HCT116 (cell line): ENCODE results near the gene SLC25A45. TPM values are rescaled to one million over a fixed set of nuclear protein-coding genes. Genes with fewer than 3 reads are reported as not detected.

Experiments used
- ATAC-seq: fragments of 200-7000 bp; cut with Tn5 transposase; 2 replicates; pipeline ENCODE4 v1.9.1; 2020; ENCODE audit warnings: mild to moderate bottlenecking, moderate library complexity
- BruUV-seq: library from RNA; stranded (reverse); fragments of 400-500 nt; replicated peaks from 2 replicates; lab custom pipeline; 2021; lab: Mats Ljungman, UMichigan
- CTCF ChIA-PET: fragments of 300-600 bp; sonication (Branson Sonifier 250); formaldehyde crosslinking; loops from one replicate; lab custom pipeline; 2021; ENCODE audit warnings: antibody characterized with exemption; lab: Charles Lee
- POLR2A ChIA-PET: fragments of 300-600, 350-600 bp; sonication (Branson Sonifier 250); formaldehyde crosslinking; loops from one replicate; lab custom pipeline; 2021; ENCODE audit warnings: antibody characterized with exemption; lab: Charles Lee
- RAD21 ChIA-PET, 2 experiments: fragments of 300-600 bp; sonication (Branson Sonifier 250); formaldehyde crosslinking; loops; one replicate each; lab custom pipeline; 2023; ENCODE audit warnings: low total read pairs in 2 of 2; ENCODE audit not compliant: uncharacterized antibody in 2 of 2, unreplicated experiment in 2 of 2, low non-redundant PET in 1 of 2; lab: Charles Lee
- DNase-seq: peaks from one replicate; pipeline ENCODE4 v3.0.0-alpha.2; 2010; ENCODE audit warnings: low read depth, low spot score
- H2AFZ ChIP-seq: fragments of 200-600 bp; shearing (Covaris generic), sonication (generic); 2 replicates; pipeline ENCODE4 v1.6.1; 2017; ENCODE audit warnings: low read depth, mixed run types, mixed read lengths, antibody characterized with exemption, low read length; ENCODE audit not compliant: poor library complexity, severe bottlenecking
- H3K27ac ChIP-seq: 2 replicates; pipeline ENCODE4 v1.5.1; 2012; ENCODE audit warnings: low read depth, low read length
- H3K27me3 ChIP-seq: fragments of 200-600 bp; sonication (generic); 2 replicates; pipeline ENCODE4 v1.6.1; 2016; ENCODE audit warnings: mixed run types, low read length, mixed read lengths; ENCODE audit not compliant: insufficient read depth
- H3K36me3 ChIP-seq, 2 experiments: fragments of 200-500 bp in 1 of 2; fragments of 200-600 bp in 1 of 2; sonication (Bioruptor generic) in 1 of 2; sonication (generic) in 1 of 2; 2 replicates each; pipeline versions ENCODE4 v1.5.1 to v1.6.1; 2014 to 2016; ENCODE audit warnings: low read length in 2 of 2, inconsistent platforms in 1 of 2, mixed read lengths in 1 of 2, mixed run types in 1 of 2; ENCODE audit not compliant: insufficient read depth in 2 of 2, control insufficient read depth in 1 of 2
- H3K4me1 ChIP-seq, 2 experiments: fragments of 200-600 bp in 1 of 2; sonication (generic) in 1 of 2; 2 replicates each; pipeline versions ENCODE4 v1.5.1 to v1.6.1; 2012 to 2017; ENCODE audit warnings: low read length in 2 of 2, inconsistent platforms in 1 of 2, mild to moderate bottlenecking in 1 of 2, mixed read lengths in 1 of 2, mixed run types in 1 of 2, moderate library complexity in 1 of 2; ENCODE audit not compliant: insufficient read depth in 2 of 2, control insufficient read depth in 1 of 2
- H3K4me2 ChIP-seq: fragments of 200-600 bp; sonication (generic); 2 replicates; pipeline ENCODE4 v1.6.1; 2017; ENCODE audit warnings: mixed run types, low read length, mixed read lengths
- H3K4me3 ChIP-seq, 2 experiments: fragments of 200-600 bp in 1 of 2; sonication (generic) in 1 of 2; replicated peaks in 1 of 2; 2 replicates each; pipeline ENCODE4 v1.5.1; 2011 to 2016; ENCODE audit warnings: low read length in 2 of 2, control low read depth in 1 of 2, low read depth in 1 of 2, mild to moderate bottlenecking in 1 of 2, mixed read lengths in 1 of 2, mixed run types in 1 of 2
- H3K79me2 ChIP-seq: fragments of 200-600 bp; sonication (generic); 2 replicates; pipeline ENCODE4 v1.6.1; 2017; ENCODE audit warnings: mild to moderate bottlenecking, mixed run types, low read length, moderate library complexity, mixed read lengths; ENCODE audit not compliant: insufficient read depth
- H3K9ac ChIP-seq: fragments of 200-600 bp; sonication (generic); 2 replicates; pipeline ENCODE4 v1.6.1; 2016; ENCODE audit warnings: low read length, mixed read lengths
- H3K9me2 ChIP-seq: fragments of 200-600 bp; sonication (generic), shearing (Covaris generic); 2 replicates; pipeline ENCODE4 v1.6.1; 2017; ENCODE audit warnings: mixed run types, mild to moderate bottlenecking, moderate library complexity; ENCODE audit not compliant: insufficient read depth
- H3K9me3 ChIP-seq, 2 experiments: fragments of 200-500 bp in 1 of 2; fragments of 200-600 bp in 1 of 2; sonication (Bioruptor generic) in 1 of 2; sonication (generic) in 1 of 2; 2 replicates each; pipeline ENCODE4 v1.6.1; 2014 to 2017; ENCODE audit warnings: low read length in 2 of 2, mixed read lengths in 2 of 2, inconsistent platforms in 1 of 2, low read depth in 1 of 2, mild to moderate bottlenecking in 1 of 2, mixed run types in 1 of 2, moderate library complexity in 1 of 2; ENCODE audit not compliant: control insufficient read depth in 1 of 2, insufficient read depth in 1 of 2
- H4K20me1 ChIP-seq: fragments of 200-600 bp; sonication (generic), shearing (Covaris generic); 2 replicates; pipeline ENCODE4 v1.6.1; 2017; ENCODE audit warnings: mixed run types, mild to moderate bottlenecking, moderate library complexity; ENCODE audit not compliant: insufficient read depth
- CEBPB ChIP-seq: IDR thresholded peaks from 2 replicates; pipeline ENCODE4 v1.6.1; 2012; ENCODE audit warnings: low read depth
- ELF1 ChIP-seq: IDR thresholded peaks from 2 replicates; pipeline ENCODE4 v1.6.1; 2012; ENCODE audit warnings: low read depth, borderline replicate concordance
- JUND ChIP-seq: IDR thresholded peaks from 2 replicates; pipeline ENCODE4 v1.6.1; 2012
- POLR2AphosphoS5 ChIP-seq: IDR thresholded peaks from 2 replicates; pipeline ENCODE4 v1.6.1; 2011; ENCODE audit warnings: mild to moderate bottlenecking, low read depth, low read length, moderate library complexity
- RAD21 ChIP-seq: IDR thresholded peaks from 2 replicates; pipeline ENCODE4 v1.6.1; 2012; ENCODE audit warnings: low read depth, mild to moderate bottlenecking
- SIN3A ChIP-seq: IDR thresholded peaks from 2 replicates; pipeline ENCODE4 v1.6.1; 2012; ENCODE audit warnings: low read depth
- SP1 ChIP-seq: IDR thresholded peaks from 2 replicates; pipeline ENCODE4 v1.6.1; 2012; ENCODE audit warnings: low read depth
- TCF7L2 ChIP-seq: IDR thresholded peaks from 2 replicates; pipeline ENCODE4 v1.7.0; 2011; ENCODE audit warnings: borderline replicate concordance, inconsistent platforms; ENCODE audit not compliant: insufficient read depth, insufficient read length; ENCODE audit errors: extremely low read depth
- YY1 ChIP-seq: IDR thresholded peaks from 2 replicates; pipeline ENCODE4 v1.6.1; 2011; ENCODE audit warnings: low read length, low read depth, moderate library complexity, mild to moderate bottlenecking; ENCODE audit not compliant: insufficient replicate concordance; ENCODE audit errors: extremely low read depth
- ZNF274 ChIP-seq: fragments of 200-500 bp; sonication (Bioruptor generic); IDR thresholded peaks from 2 replicates; pipeline ENCODE4 v1.6.1; 2014; ENCODE audit warnings: mild to moderate bottlenecking, low read depth, low read length, inconsistent platforms
- intact Hi-C: fragments of 100-400 bp; cut with micrococcal nuclease; formaldehyde crosslinking; loops from 2 replicates; pipeline ENCODE4 v1.10.0; 2022
- total RNA-seq: library from RNA; stranded (reverse); gene quantifications from one replicate; pipeline ENCODE4 v1.2.1, GENCODE V29; 2021; ENCODE audit not compliant: unreplicated experiment

Gene SLC25A45
- total RNA-seq, 1 experiment from 2014 or later, result 3.9 TPM

DNA sequence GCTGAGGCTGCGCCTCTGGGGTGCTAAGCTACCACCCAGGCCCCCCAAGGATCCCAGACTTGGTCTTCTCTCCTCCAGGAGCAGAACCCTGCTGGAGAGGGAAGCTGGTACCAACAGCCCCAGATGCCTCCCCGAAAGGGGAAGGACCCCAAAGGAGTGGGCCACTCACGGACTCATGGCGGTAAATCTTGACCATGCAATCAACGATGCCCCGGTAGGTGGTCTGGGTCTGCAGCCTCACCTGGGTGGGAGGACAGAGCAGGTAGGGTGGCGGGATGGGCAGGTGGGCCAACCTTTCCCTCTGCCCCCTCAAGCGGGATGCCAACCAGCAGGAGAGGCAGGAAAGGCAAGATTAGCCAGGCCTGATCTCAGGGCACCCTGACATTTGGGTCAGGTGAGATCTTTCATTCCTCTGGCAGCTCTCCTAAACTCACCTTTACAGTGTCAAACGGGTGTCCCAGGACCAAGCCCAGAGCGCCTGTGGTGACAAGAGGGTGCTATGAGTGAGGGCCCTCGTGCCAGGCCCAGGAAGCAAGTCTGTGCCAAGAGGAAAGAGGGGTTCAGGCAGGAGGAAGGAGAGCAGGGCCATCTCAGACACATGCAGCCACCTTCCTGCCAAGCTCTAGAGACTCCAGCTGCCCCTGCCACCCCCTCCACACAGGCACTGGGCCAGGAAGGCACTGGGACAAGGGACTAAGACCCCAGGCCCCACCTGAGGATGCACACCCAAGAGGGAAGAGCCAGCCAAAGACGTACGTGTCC is 2.6 kb downstream of the SLC25A45 start:
- Histone ChIP-seq H3K4me1 (peaks cover 43 to 54% of the 10 kb centered on the region in 2 experiments), H3K4me2 (no peak overlapping the region)
- intact Hi-C loops, result loop anchor here (5.0 kb wide), 2 partner anchors 127 to 192 kb away; partner anchors contain the start of genes FAM89B and ZNRD2

GRCh38 chr11:65378928-65379638 is 3.4 kb downstream of the SLC25A45 start:
- Histone ChIP-seq H3K36me3 (no peaks in the 10 kb centered on the region), H3K27ac (no peak overlapping the region; the same call in 1 of the 2 replicates), H3K79me2 (no peaks in the 10 kb centered on the region), H3K4me3 (no peak overlapping the region), H2AFZ (no peak overlapping the region), H3K4me2 (no peak overlapping the region), H3K9me3 (no peaks in the 10 kb centered on the region), H3K4me1 (peaks cover 37 to 46% of the 10 kb centered on the region in 2 experiments), H3K9ac (no peak overlapping the region), H4K20me1 (no peaks in the 10 kb centered on the region), H3K9me2 (no peaks in the 10 kb centered on the region), H3K27me3 (no peaks in the 10 kb centered on the region)
- intact Hi-C loops, result no loop called here
- RAD21 ChIA-PET, result no interaction called here
- CTCF ChIA-PET, result interaction anchor here (0.6 kb wide), 1 partner anchor 62 kb away, joined by 7 read pairs; no protein-coding TSS in a partner anchor
- no peak for ATAC-seq
- no peak for DNase-seq
- BruUV-seq, result no TSS peak
- POLR2A ChIA-PET, result interaction anchor here (0.7 to 1.4 kb wide), 3 partner anchors 44 to 128 kb away, joined by 3 to 4 read pairs (median 3); partner anchors contain the start of gene NEAT1
- no peak for TF ChIP-seq TCF7L2
- TF ChIP-seq SIN3A, result no peak
- TF ChIP-seq ZNF274, result no peak

More for the DNA sequence above, 2.6 kb downstream of the SLC25A45 start:
- no peaks in the 10 kb centered on the region for H3K27me3 ChIP-seq
- H3K79me2 ChIP-seq, result no peaks in the 10 kb centered on the region
- ChIA-PET CTCF (no interaction called here), RAD21 (no interaction called here), POLR2A (interaction anchor here (0.7 to 1.6 kb wide), 3 partner anchors 43 to 128 kb away, joined by 3 read pairs; partner anchors contain the start of gene NEAT1)
- no peak for TF ChIP-seq SIN3A
- TF ChIP-seq RAD21, result no peak
- TF ChIP-seq CEBPB, result no peak
- no peak for TF ChIP-seq YY1
- no peak for TF ChIP-seq SP1
- TF ChIP-seq JUND, result no peak
- no peak for TF ChIP-seq ELF1
- TF ChIP-seq POLR2AphosphoS5, result no peak
- DNase-seq (no peak), ATAC-seq (no peak)
- H3K9me2 ChIP-seq, result no peaks in the 10 kb centered on the region
- BruUV-seq, result no TSS peak
- no peaks in the 10 kb centered on the region for H4K20me1 ChIP-seq
- H2AFZ ChIP-seq, result no peak overlapping the region
- H3K4me3 ChIP-seq, result no peak overlapping the region
- H3K27ac ChIP-seq, result no peak overlapping the region; the same call in 1 of the 2 replicates
- no peaks in the 10 kb centered on the region for H3K36me3 ChIP-seq
- H3K9me3 ChIP-seq, result no peaks in the 10 kb centered on the region
- H3K9ac ChIP-seq, result no peak overlapping the region
